ENCODE data around the gene FHOD1. TPM values are rescaled to one million over a fixed set of nuclear protein-coding genes. Genes with fewer than 3 reads are reported as not detected.
A peak's percentile ranks its signal among the peaks of the same experiment; 100 is the strongest.

The FHOD1 gene
- total and polyA plus RNA-seq, 9 of the 15 experiments (the other 6 are each of a cell fraction or from before 2014, with no cell fraction given): 18.7 to 126 (median 32.3) TPM

DNA sequence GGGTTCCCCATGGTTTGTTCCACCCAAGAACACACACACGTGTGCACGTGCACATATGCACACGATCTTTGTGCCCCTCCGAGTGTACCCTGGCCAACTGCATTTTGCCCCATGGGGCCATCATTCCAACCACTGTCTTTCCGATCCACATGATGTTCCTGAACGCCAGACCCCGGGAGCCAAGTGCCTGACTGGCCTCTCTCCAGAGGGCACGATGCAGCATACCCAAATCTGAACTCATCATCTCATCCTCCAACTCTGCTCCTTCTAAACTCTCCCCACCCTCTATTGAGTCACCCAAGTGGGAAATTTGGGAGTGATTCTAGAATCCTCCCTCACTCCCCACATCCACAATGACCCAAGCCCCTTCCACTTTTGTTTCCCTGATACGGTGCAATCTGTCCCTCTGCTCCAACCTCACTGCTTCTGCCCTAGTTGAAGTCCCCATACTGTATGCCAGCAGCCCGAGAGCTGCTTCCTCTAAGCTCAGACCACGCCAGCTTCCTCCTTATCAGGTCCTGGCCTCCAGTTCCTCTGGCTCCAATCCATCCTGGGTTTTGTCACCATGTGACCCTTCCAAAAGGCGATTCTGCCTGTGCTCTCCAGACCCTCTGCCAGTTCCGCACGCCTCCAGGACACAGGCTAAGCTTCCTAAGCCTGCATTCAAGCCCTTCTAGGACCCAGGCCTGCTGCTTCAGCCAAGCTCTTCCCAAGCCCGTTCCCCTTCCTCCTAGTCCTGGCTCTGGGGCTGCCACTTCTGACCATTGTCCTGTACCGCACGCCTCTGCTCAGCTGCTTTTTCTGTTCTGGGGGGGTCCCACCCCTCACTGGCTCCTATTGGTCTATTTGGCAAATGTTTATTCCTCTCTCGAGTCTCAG, 30.4 kb downstream of the FHOD1 start (continued):
- TF ChIP-seq ZNF174 (CRISPR knock-in tag; IDR thresholded peaks at IDR 0.05) (no peak), CBFA2T3 (IDR thresholded peaks at IDR 0.05) (peak; percentile 18; the same call in 1 of the 2 replicates), TAF7 (tag; IDR thresholded peaks at IDR 0.05) (0 out of 2 replicates have a peak, but pooled peaks have one; percentile 35), GATAD2A (IDR thresholded peaks at IDR 0.05) (0 out of 2 replicates have a peak, but pooled peaks have one; percentile 22), RBM39 (optimal IDR thresholded peaks at IDR 0.05; ENCODE audit: low read depth, low read length) (peak; percentile 61), SMARCE1 (IDR thresholded peaks at IDR 0.05) (0 out of 2 replicates have a peak, but pooled peaks have one; percentile 34), HDAC1 (IDR thresholded peaks at IDR 0.05) (0 out of 4 replicates have a peak, but pooled peaks of 1 of the 2 experiments have one; percentile 57), ARID1B (IDR thresholded peaks at IDR 0.05) (peak; percentile 67), KDM5B (IDR thresholded peaks at IDR 0.05; ENCODE audit: insufficient replicate concordance, low read depth, low read length) (peak; percentile 55), ATF1 (CRISPR knock-in tag; IDR thresholded peaks at IDR 0.05) (no peak), ATF1 (tag; IDR thresholded peaks at IDR 0.05) (peak; percentile 22; the same call in 1 of the 2 replicates)
- TF ChIP-seq, protein P1, sequence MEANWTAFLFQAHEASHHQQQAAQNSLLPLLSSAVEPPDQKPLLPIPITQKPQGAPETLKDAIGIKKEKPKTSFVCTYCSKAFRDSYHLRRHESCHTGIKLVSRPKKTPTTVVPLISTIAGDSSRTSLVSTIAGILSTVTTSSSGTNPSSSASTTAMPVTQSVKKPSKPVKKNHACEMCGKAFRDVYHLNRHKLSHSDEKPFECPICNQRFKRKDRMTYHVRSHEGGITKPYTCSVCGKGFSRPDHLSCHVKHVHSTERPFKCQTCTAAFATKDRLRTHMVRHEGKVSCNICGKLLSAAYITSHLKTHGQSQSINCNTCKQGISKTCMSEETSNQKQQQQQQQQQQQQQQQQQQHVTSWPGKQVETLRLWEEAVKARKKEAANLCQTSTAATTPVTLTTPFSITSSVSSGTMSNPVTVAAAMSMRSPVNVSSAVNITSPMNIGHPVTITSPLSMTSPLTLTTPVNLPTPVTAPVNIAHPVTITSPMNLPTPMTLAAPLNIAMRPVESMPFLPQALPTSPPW (CRISPR knock-in tag; IDR thresholded peaks at IDR 0.05): peak; percentile 16; the same call in 1 of the 2 replicates
- TF ChIP-seq, protein P2, sequence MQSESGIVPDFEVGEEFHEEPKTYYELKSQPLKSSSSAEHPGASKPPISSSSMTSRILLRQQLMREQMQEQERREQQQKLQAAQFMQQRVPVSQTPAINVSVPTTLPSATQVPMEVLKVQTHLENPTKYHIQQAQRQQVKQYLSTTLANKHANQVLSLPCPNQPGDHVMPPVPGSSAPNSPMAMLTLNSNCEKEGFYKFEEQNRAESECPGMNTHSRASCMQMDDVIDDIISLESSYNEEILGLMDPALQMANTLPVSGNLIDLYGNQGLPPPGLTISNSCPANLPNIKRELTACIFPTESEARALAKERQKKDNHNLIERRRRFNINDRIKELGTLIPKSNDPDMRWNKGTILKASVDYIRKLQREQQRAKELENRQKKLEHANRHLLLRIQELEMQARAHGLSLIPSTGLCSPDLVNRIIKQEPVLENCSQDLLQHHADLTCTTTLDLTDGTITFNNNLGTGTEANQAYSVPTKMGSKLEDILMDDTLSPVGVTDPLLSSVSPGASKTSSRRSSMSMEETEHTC (IDR thresholded peaks at IDR 0.05): peak; percentile 64; the same call in 1 of the 2 replicates
- TF ChIP-seq, protein P3, sequence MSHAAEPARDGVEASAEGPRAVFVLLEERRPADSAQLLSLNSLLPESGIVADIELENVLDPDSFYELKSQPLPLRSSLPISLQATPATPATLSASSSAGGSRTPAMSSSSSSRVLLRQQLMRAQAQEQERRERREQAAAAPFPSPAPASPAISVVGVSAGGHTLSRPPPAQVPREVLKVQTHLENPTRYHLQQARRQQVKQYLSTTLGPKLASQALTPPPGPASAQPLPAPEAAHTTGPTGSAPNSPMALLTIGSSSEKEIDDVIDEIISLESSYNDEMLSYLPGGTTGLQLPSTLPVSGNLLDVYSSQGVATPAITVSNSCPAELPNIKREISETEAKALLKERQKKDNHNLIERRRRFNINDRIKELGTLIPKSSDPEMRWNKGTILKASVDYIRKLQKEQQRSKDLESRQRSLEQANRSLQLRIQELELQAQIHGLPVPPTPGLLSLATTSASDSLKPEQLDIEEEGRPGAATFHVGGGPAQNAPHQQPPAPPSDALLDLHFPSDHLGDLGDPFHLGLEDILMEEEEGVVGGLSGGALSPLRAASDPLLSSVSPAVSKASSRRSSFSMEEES (CRISPR knock-in tag; IDR thresholded peaks at IDR 0.05): 0 out of 2 replicates have a peak, but pooled peaks have one; percentile 8
- TF ChIP-seq, protein P4, sequence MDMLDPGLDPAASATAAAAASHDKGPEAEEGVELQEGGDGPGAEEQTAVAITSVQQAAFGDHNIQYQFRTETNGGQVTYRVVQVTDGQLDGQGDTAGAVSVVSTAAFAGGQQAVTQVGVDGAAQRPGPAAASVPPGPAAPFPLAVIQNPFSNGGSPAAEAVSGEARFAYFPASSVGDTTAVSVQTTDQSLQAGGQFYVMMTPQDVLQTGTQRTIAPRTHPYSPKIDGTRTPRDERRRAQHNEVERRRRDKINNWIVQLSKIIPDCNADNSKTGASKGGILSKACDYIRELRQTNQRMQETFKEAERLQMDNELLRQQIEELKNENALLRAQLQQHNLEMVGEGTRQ (CRISPR knock-in tag; IDR thresholded peaks at IDR 0.05): peak; percentile 76
- TF ChIP-seq, protein P5, sequence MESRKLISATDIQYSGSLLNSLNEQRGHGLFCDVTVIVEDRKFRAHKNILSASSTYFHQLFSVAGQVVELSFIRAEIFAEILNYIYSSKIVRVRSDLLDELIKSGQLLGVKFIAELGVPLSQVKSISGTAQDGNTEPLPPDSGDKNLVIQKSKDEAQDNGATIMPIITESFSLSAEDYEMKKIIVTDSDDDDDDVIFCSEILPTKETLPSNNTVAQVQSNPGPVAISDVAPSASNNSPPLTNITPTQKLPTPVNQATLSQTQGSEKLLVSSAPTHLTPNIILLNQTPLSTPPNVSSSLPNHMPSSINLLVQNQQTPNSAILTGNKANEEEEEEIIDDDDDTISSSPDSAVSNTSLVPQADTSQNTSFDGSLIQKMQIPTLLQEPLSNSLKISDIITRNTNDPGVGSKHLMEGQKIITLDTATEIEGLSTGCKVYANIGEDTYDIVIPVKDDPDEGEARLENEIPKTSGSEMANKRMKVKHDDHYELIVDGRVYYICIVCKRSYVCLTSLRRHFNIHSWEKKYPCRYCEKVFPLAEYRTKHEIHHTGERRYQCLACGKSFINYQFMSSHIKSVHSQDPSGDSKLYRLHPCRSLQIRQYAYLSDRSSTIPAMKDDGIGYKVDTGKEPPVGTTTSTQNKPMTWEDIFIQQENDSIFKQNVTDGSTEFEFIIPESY (CRISPR knock-in tag; IDR thresholded peaks at IDR 0.05): no peak

Data from K562 (cell line).